Uterus (tissue), 2 donors: Measurements from ENCODE around the gene POLR3E.

Experiments
- CTCF ChIP-seq, 4 experiments: fragments of 200-600 bp in 2 of 4; fragments of 450-650 bp in 2 of 4; sonication (generic) in 2 of 4; IDR thresholded peaks; one replicate each; pipeline ENCODE4 v1.5.1; 2016 to 2019; ENCODE audit warnings: antibody characterized with exemption in 4 of 4, mild to moderate bottlenecking in 2 of 4, moderate library complexity in 1 of 4
- POLR2A ChIP-seq, 2 donors: fragments of 450-650 bp; IDR thresholded peaks; one replicate each; pipeline ENCODE4 v1.6.1; 2016; ENCODE audit warnings: antibody characterized with exemption in 2 of 2, mild to moderate bottlenecking in 1 of 2, moderate library complexity in 1 of 2

GRCh38 chr16:22255335-22255734 is 41.9 kb upstream of the POLR3E start:
- TF ChIP-seq CTCF (IDR thresholded peaks at IDR 0.05): no peak
- TF ChIP-seq POLR2A (IDR thresholded peaks at IDR 0.05): no peak
